CD4-positive, alpha-beta T cell (primary cell): ENCODE measurements around the gene NXPH1. TPM values are rescaled to one million over a fixed set of nuclear protein-coding genes. Genes with fewer than 3 reads are reported as not detected.

Source experiments
- ATAC-seq: fragments of 200-7000 bp; cut with Tn5 transposase; one replicate; pipeline ENCODE4 v1.10.0; 2022; ENCODE audit warnings: mild to moderate bottlenecking; ENCODE audit not compliant: poor library complexity
- CTCF ChIA-PET: fragments of 350-600 bp; sonication (Branson Sonifier 250); formaldehyde crosslinking; loops from one replicate; lab custom pipeline; 2021; ENCODE audit warnings: antibody characterized with exemption, inconsistent platforms; lab: Charles Lee
- POLR2A ChIA-PET: fragments of 350-600 bp; sonication (Branson Sonifier 250); formaldehyde crosslinking; loops from one replicate; lab custom pipeline; 2021; ENCODE audit warnings: antibody characterized with exemption, inconsistent platforms; lab: Charles Lee
- DNase-seq, 14 experiments: peaks; one replicate each; pipeline ENCODE4 v3.0.0-alpha.2; 2013 to 2020; ENCODE audit warnings: mixed read lengths in 2 of 14
- H3K27ac ChIP-seq, 2 donors: one replicate each; pipeline versions ENCODE4 v1.5.1 to v1.7.0; 2013; ENCODE audit warnings: low read length in 2 of 2, low read depth in 1 of 2, mild to moderate bottlenecking in 1 of 2
- H3K27me3 ChIP-seq, 2 experiments: 1 replicate in 1 of 2; 2 replicates in 1 of 2; pipeline versions ENCODE4 v1.6.1 to v1.7.0; 2013; ENCODE audit warnings: low read length in 2 of 2, control low read depth in 1 of 2, mild to moderate bottlenecking in 1 of 2, moderate library complexity in 1 of 2; ENCODE audit not compliant: insufficient read depth in 2 of 2, control insufficient read depth in 1 of 2
- H3K36me3 ChIP-seq: one replicate; pipeline ENCODE4 v1.6.1; 2013; ENCODE audit warnings: low read length, control low read depth; ENCODE audit not compliant: insufficient read depth
- H3K4me1 ChIP-seq: one replicate; pipeline ENCODE4 v1.6.1; 2013; ENCODE audit warnings: low read length, control low read depth; ENCODE audit not compliant: insufficient read depth
- H3K4me3 ChIP-seq: one replicate; pipeline ENCODE4 v1.5.1; 2013; ENCODE audit warnings: mild to moderate bottlenecking, low read length, moderate library complexity
- H3K9me3 ChIP-seq, 2 experiments: 1 replicate in 1 of 2; 2 replicates in 1 of 2; pipeline versions ENCODE4 v1.6.1 to v1.7.0; 2013; ENCODE audit warnings: low read length in 2 of 2, mild to moderate bottlenecking in 2 of 2, control low read depth in 1 of 2, moderate library complexity in 1 of 2; ENCODE audit not compliant: control insufficient read depth in 1 of 2, insufficient read depth in 1 of 2
- H3K27ac Mint-ChIP-seq: one replicate; pipeline ENCODE4 v1.8.0; 2020; ENCODE audit warnings: mixed read lengths
- H3K27me3 Mint-ChIP-seq: one replicate; pipeline ENCODE4 v1.8.0; 2021; ENCODE audit warnings: mixed read lengths
- H3K36me3 Mint-ChIP-seq: one replicate; pipeline ENCODE4 v1.8.0; 2021; ENCODE audit warnings: low read depth, mixed read lengths
- H3K4me1 Mint-ChIP-seq: one replicate; pipeline ENCODE4 v1.8.0; 2021; ENCODE audit warnings: low read depth, mixed read lengths
- H3K4me3 Mint-ChIP-seq: one replicate; pipeline ENCODE4 v1.8.0; 2020; ENCODE audit warnings: mild to moderate bottlenecking, mixed read lengths
- H3K9me3 Mint-ChIP-seq: one replicate; pipeline ENCODE4 v1.8.0; 2020; ENCODE audit warnings: mixed read lengths
- intact Hi-C, 2 experiments: fragments of 100-400 bp; cut with DNase I in 1 of 2; cut with micrococcal nuclease in 1 of 2; formaldehyde crosslinking; loops; one replicate each; pipeline versions ENCODE4 v1.15.1 to v1.9.0; 2023 to 2025; cut with DNase I, micrococcal nuclease
- total RNA-seq, 174 experiments: library from RNA in 2 of 174; stranded (reverse) in 2 of 174; gene quantifications; one replicate each; pipeline ENCODE4 v1.2.3 and lab custom pipeline; 2021 to 2026
- TF ChIP-seq, protein P1 (sequence below): fragments of 200-600 bp; IDR thresholded peaks from one replicate; pipeline ENCODE4 v1.8.0; 2022; ENCODE audit warnings: antibody characterized with exemption, mild to moderate bottlenecking

Gene NXPH1
- total RNA-seq, 2 experiments from 2014 or later, result not detected

DNA sequence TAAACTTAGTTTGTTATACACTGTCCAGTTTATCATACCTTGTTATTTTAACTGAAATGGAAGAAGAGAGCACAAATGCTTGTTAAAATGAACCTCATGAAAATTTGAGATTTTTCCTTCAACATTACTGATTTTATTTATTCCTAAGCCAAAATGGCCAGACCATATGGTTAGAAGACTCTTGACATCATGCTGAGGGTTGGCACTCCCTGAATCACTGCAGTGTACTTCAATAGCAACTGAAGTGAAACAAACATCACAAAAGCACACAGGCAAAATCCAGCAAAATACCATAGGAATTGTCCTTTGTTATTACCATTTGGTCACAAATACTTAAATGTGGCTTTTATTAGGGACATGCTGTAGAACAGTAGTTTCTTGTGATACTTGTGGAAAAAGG lies 347.8 kb downstream of the NXPH1 start:
- ATAC-seq, result no peak
- ChIA-PET CTCF (no interaction called here), POLR2A (no interaction called here)
- H3K27me3 ChIP-seq, result no peaks in the 10 kb centered on the region
- no peak for DNase-seq
- H3K36me3 ChIP-seq, result no peaks in the 10 kb centered on the region
- H3K9me3 ChIP-seq, result no peaks in the 10 kb centered on the region
- Mint-ChIP-seq H3K36me3 (no peaks in the 10 kb centered on the region), H3K4me1 (no peaks in the 10 kb centered on the region), H3K27ac (no peak overlapping the region), H3K9me3 (peaks cover 6% of the 10 kb centered on the region), H3K4me3 (no peak overlapping the region), H3K27me3 (no peaks in the 10 kb centered on the region)
- H3K4me3 ChIP-seq, result no peak overlapping the region
- intact Hi-C loops, result no loop called here
- H3K4me1 ChIP-seq, result no peaks in the 10 kb centered on the region
- no peak overlapping the region for H3K27ac ChIP-seq
- TF ChIP-seq, protein P1, sequence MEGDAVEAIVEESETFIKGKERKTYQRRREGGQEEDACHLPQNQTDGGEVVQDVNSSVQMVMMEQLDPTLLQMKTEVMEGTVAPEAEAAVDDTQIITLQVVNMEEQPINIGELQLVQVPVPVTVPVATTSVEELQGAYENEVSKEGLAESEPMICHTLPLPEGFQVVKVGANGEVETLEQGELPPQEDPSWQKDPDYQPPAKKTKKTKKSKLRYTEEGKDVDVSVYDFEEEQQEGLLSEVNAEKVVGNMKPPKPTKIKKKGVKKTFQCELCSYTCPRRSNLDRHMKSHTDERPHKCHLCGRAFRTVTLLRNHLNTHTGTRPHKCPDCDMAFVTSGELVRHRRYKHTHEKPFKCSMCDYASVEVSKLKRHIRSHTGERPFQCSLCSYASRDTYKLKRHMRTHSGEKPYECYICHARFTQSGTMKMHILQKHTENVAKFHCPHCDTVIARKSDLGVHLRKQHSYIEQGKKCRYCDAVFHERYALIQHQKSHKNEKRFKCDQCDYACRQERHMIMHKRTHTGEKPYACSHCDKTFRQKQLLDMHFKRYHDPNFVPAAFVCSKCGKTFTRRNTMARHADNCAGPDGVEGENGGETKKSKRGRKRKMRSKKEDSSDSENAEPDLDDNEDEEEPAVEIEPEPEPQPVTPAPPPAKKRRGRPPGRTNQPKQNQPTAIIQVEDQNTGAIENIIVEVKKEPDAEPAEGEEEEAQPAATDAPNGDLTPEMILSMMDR, result no peak

DNA sequence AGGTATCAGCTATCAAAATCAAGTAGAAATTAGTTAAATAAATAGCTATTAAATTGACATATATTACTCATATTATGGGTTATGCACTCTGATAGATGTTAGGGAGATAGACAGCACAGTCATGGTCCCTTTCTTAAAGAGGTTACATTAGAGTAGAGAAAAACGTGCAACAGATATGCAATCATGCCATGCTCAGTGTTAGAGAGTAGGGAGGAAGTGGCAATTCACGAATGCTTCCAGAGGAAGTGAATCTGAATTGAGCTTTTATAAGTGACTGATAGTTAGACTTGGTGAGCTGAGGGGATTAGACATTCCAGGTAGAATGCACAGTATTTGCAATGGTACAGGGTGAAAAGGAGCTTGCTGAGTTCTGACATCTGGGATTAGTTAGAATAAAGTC lies 349.8 kb downstream of the NXPH1 start:
- Histone ChIP-seq H3K4me1 (no peaks in the 10 kb centered on the region), H3K4me3 (no peak overlapping the region), H3K9me3 (no peaks in the 10 kb centered on the region), H3K27me3 (no peaks in the 10 kb centered on the region), H3K36me3 (no peaks in the 10 kb centered on the region), H3K27ac (no peak overlapping the region)
- POLR2A ChIA-PET, result no interaction called here
- DNase-seq, result no peak
- CTCF ChIA-PET, result no interaction called here
- Mint-ChIP-seq H3K27me3 (no peaks in the 10 kb centered on the region), H3K4me1 (no peaks in the 10 kb centered on the region), H3K9me3 (peaks cover 6% of the 10 kb centered on the region), H3K36me3 (no peaks in the 10 kb centered on the region), H3K27ac (no peak overlapping the region), H3K4me3 (no peak overlapping the region)
- ATAC-seq, result no peak
- TF ChIP-seq, protein P1, result no peak
- intact Hi-C loops, result no loop called here

DNA sequence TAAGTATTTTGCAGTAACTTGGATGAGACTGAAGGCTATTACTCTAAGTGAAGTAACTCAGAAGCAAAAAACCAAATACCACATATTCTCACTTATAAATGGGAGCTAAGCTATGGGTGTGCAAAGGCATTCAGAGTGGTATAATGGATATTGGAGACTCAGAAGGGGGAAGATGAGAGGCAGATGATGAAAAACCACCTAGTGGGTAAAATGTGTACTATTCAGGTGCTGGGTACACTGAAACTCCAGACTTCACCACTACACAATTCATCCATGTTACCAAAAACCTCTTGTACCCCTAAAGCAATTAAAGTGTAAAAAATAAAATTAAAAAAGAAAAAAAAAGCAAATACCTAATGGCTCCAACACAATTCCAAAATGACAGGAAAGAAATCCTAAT lies 351.7 kb downstream of the NXPH1 start:
- H3K4me3 Mint-ChIP-seq, result no peak overlapping the region
- H3K27me3 Mint-ChIP-seq, result no peaks in the 10 kb centered on the region
- H3K27ac ChIP-seq, result no peak overlapping the region
- ChIA-PET POLR2A (no interaction called here), CTCF (no interaction called here)
- intact Hi-C loops, result no loop called here
- no peaks in the 10 kb centered on the region for H3K36me3 Mint-ChIP-seq
- H3K4me3 ChIP-seq, result no peak overlapping the region
- no peaks in the 10 kb centered on the region for H3K27me3 ChIP-seq
- peaks cover 6% of the 10 kb centered on the region for H3K9me3 Mint-ChIP-seq
- no peaks in the 10 kb centered on the region for H3K36me3 ChIP-seq
- no peaks in the 10 kb centered on the region for H3K4me1 Mint-ChIP-seq
- no peak overlapping the region for H3K27ac Mint-ChIP-seq
- DNase-seq (no peak), ATAC-seq (no peak)
- TF ChIP-seq, protein P1, result no peak
- no peaks in the 10 kb centered on the region for H3K9me3 ChIP-seq
- H3K4me1 ChIP-seq, result no peaks in the 10 kb centered on the region
